Naive thymus-derived CD8-positive, alpha-beta T cell (primary cell): Measurements from ENCODE around the gene AVPR1B. TPM values are rescaled to one million over a fixed set of nuclear protein-coding genes. Genes with fewer than 3 reads are reported as not detected.
A peak's percentile ranks its signal among the peaks of the same experiment; 100 is the strongest.

ENCODE experiments used
- ATAC-seq, 2 donors: fragments of 150-1000 bp; cut with Tn5 transposase in 1 of 2; sonication (Bioruptor Pico), chemical (Tn5 transposase) in 1 of 2; 1 replicate in 1 of 2; 2 replicates in 1 of 2; pipeline ENCODE4 v1.10.0; 2021; ENCODE audit warnings: mild to moderate bottlenecking in 2 of 2, moderate library complexity in 2 of 2
- POLR2A ChIA-PET: fragments of 350-600 bp; sonication (Branson Sonifier 250); formaldehyde crosslinking; loops from one replicate; lab custom pipeline; 2021; ENCODE audit warnings: antibody characterized with exemption; lab: Charles Lee
- DNase-seq, 10 donors: peaks; one replicate each; pipeline versions ENCODE4 v3.0.0 to v3.0.0-alpha.2; 2020 to 2022
- H3K27ac Mint-ChIP-seq, 10 donors: one replicate each; pipeline ENCODE4 v1.8.0; 2020 to 2022; ENCODE audit warnings: mild to moderate bottlenecking in 10 of 10, mixed read lengths in 10 of 10, moderate library complexity in 4 of 10, inconsistent platforms in 1 of 10
- H3K27me3 Mint-ChIP-seq, 5 donors: one replicate each; pipeline ENCODE4 v1.8.0; 2021 to 2022; ENCODE audit warnings: mixed read lengths in 5 of 5
- H3K36me3 Mint-ChIP-seq, 3 donors: one replicate each; pipeline ENCODE4 v1.8.0; 2020 to 2022; ENCODE audit warnings: mixed read lengths in 3 of 3, mild to moderate bottlenecking in 2 of 3, inconsistent platforms in 1 of 3
- H3K4me1 Mint-ChIP-seq, 4 donors: one replicate each; pipeline ENCODE4 v1.8.0; 2021 to 2022; ENCODE audit warnings: mixed read lengths in 4 of 4
- H3K4me3 Mint-ChIP-seq, 10 donors: one replicate each; pipeline ENCODE4 v1.8.0; 2020 to 2022; ENCODE audit warnings: mild to moderate bottlenecking in 10 of 10, mixed read lengths in 10 of 10, moderate library complexity in 6 of 10, inconsistent platforms in 1 of 10
- H3K9me3 Mint-ChIP-seq, 9 donors: one replicate each; pipeline ENCODE4 v1.8.0; 2020 to 2022; ENCODE audit warnings: mixed read lengths in 9 of 9, mild to moderate bottlenecking in 3 of 9, inconsistent platforms in 1 of 9, moderate library complexity in 1 of 9
- polyA plus RNA-seq, 3 donors: library from polyadenylated mRNA; unstranded; fragments of 300-500 nt; fragmentation: Illumina TruSeq; gene quantifications; one replicate each; pipeline ENCODE4 v1.2.3, GENCODE V29; 2021
- total RNA-seq, 8 experiments: library from RNA in 2 of 8; stranded (reverse) in 2 of 8; gene quantifications; one replicate each; pipeline ENCODE4 v1.2.3 and lab custom pipeline; 2021 to 2026

AVPR1B gene
- total and polyA plus RNA-seq, 5 experiments from 2014 or later, result not detected

GRCh38 chr1:206127336-206127735 is 10.1 kb upstream of the AVPR1B start:
- POLR2A ChIA-PET, result no interaction called here
- H3K27ac Mint-ChIP-seq, result no peak overlapping the region
- H3K9me3 Mint-ChIP-seq, result peaks cover 0 to 9% (median 4%) of the 10 kb centered on the region in 9 donors
- peaks cover 0 to 5% (median 2%) of the 10 kb centered on the region in 3 donors for H3K36me3 Mint-ChIP-seq
- ATAC-seq (no peak), DNase-seq (no peak)
- no peak overlapping the region for H3K4me3 Mint-ChIP-seq
- H3K27me3 Mint-ChIP-seq, result peaks cover 11 to 26% (median 20%) of the 10 kb centered on the region in 5 donors
- peaks cover 0 to 4% (median 0%) of the 10 kb centered on the region in 4 donors for H3K4me1 Mint-ChIP-seq

DNA sequence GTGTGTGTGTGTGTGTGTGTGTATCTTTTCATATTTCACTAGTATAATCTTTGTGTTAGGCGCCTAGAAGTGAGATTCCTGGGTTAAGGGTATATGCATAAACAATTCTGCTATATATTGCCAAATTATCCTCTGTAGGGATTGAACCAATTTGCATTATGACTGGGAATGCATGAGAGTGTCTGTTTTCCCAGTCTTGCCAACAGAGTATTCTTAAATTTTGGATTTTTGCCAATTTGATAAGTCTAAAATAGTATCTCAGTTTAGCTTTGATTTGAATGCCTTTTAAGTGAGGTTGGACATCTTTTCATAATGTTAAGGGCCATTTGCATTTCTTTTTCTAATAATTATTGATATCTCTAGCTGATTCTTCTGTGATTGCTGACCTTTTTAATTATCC is 8.2 kb upstream of the AVPR1B start:
- Mint-ChIP-seq H3K9me3 (peaks cover 5 to 27% (median 19%) of the 10 kb centered on the region in 9 donors), H3K27me3 (peaks cover 12 to 34% (median 24%) of the 10 kb centered on the region in 5 donors), H3K4me1 (no peaks in the 10 kb centered on the region), H3K27ac (no peak overlapping the region), H3K4me3 (no peak overlapping the region), H3K36me3 (peaks cover 0 to 24% (median 8%) of the 10 kb centered on the region in 3 donors)
- ATAC-seq (no peak), DNase-seq (no peak)
- POLR2A ChIA-PET, result no interaction called here

DNA sequence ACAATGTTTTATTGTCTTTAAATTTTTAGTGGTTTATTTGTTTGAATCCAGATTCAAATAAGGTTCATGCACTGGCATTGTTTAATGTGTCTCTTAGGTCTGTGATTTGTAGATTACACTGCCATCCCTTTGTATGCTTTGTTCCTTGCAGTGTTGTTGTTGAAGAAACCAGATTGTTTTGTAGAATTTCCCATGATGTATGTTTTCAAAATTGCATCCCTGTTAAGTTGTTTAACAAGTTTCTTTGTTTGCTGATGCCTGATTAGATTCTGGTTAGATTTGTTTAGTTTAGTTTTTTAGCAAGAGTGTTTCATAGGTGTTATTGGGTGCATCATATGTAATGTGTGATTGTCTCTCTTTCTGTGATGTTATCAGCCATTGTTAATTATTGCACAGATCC is 5.5 kb upstream of the AVPR1B start:
- Mint-ChIP-seq H3K27me3 (peaks cover 19 to 45% (median 35%) of the 10 kb centered on the region in 5 donors), H3K4me3 (no peak overlapping the region), H3K36me3 (peaks cover 0 to 30% (median 10%) of the 10 kb centered on the region in 3 donors), H3K4me1 (peaks cover 2 to 6% (median 4%) of the 10 kb centered on the region in 4 donors), H3K9me3 (peaks cover 7 to 32% (median 19%) of the 10 kb centered on the region in 9 donors), H3K27ac (no peak overlapping the region)
- POLR2A ChIA-PET, result no interaction called here
- DNase-seq (no peak), ATAC-seq (no peak)

GRCh38 chr1:206121269-206121668 is 4.1 kb upstream of the AVPR1B start:
- peaks cover 7 to 17% (median 11%) of the 10 kb centered on the region in 4 donors for H3K4me1 Mint-ChIP-seq
- POLR2A ChIA-PET, result no interaction called here
- H3K9me3 Mint-ChIP-seq, result peaks cover 7 to 32% (median 19%) of the 10 kb centered on the region in 9 donors
- H3K27ac Mint-ChIP-seq, result no peak overlapping the region
- no peak overlapping the region for H3K4me3 Mint-ChIP-seq
- no peak for ATAC-seq
- DNase-seq, result no peak
- peaks cover 2 to 30% (median 10%) of the 10 kb centered on the region in 3 donors for H3K36me3 Mint-ChIP-seq
- H3K27me3 Mint-ChIP-seq, result peaks cover 21 to 54% (median 37%) of the 10 kb centered on the region in 5 donors

DNA sequence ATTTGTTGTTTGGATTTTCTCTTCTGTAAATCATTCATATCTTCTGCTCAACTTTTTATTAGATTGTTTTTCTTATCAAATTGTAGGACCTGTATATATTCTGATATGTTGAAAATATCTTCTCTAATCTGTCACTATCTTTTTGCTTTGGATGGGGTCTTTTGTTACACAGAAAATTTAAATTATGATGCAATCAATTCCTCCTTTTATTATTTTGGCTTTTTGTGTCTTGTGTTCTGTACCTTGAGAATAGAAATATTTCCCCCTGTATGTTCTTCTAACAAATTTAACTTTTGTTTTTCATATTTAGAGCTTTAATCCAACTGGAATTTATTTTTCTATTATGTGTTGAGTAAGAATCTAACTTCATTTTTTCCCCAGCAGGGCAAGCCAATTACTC is 3.2 kb upstream of the AVPR1B start:
- no peak overlapping the region for H3K27ac Mint-ChIP-seq
- DNase-seq (no peak), ATAC-seq (no peak)
- POLR2A ChIA-PET, result no interaction called here
- peaks cover 7 to 17% (median 11%) of the 10 kb centered on the region in 4 donors for H3K4me1 Mint-ChIP-seq
- H3K27me3 Mint-ChIP-seq, result peaks cover 21 to 61% (median 39%) of the 10 kb centered on the region in 5 donors
- peaks cover 2 to 30% (median 10%) of the 10 kb centered on the region in 3 donors for H3K36me3 Mint-ChIP-seq
- H3K4me3 Mint-ChIP-seq, result no peak overlapping the region
- H3K9me3 Mint-ChIP-seq, result peaks cover 7 to 32% (median 19%) of the 10 kb centered on the region in 9 donors

DNA sequence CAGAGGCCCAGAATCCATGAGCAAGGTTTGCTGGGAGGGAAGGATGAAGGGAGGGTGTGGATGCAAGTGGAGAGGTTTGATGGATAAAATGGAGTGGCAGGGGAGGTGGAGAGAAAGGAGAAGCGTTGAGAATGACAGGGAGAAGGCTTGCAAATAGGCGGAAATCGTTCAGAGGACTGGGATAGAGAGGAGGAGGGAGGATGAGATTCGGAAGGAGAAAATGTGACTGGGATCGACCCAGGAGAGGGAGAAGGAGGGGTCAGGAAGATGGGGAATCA is 376 bp downstream of the AVPR1B start:
- H3K4me3 Mint-ChIP-seq, result peak overlapping the region in 6 of 10 donors; percentile 63 to 71 (median 67)
- POLR2A ChIA-PET, result no interaction called here
- ATAC-seq (no peak), DNase-seq (no peak)
- H3K36me3 Mint-ChIP-seq, result peaks cover 2 to 19% (median 5%) of the 10 kb centered on the region in 3 donors
- H3K4me1 Mint-ChIP-seq, result peaks cover 7 to 17% (median 11%) of the 10 kb centered on the region in 4 donors
- H3K9me3 Mint-ChIP-seq, result peaks cover 3 to 20% (median 12%) of the 10 kb centered on the region in 9 donors
- peaks cover 16 to 61% (median 32%) of the 10 kb centered on the region in 5 donors for H3K27me3 Mint-ChIP-seq
- peak overlapping the region in 1 of 10 donors; percentile 69 for H3K27ac Mint-ChIP-seq

GRCh38 chr1:206116191-206116872 is 856 bp downstream of the AVPR1B start:
- Mint-ChIP-seq H3K4me3 (peak overlapping the region in 6 of 10 donors; percentile 2 to 71 (median 40)), H3K36me3 (peaks cover 2 to 14% (median 5%) of the 10 kb centered on the region in 3 donors), H3K4me1 (peaks cover 7 to 17% (median 11%) of the 10 kb centered on the region in 4 donors), H3K9me3 (peaks cover 3 to 15% (median 7%) of the 10 kb centered on the region in 9 donors), H3K27ac (peak overlapping the region in 1 of 10 donors; percentile 69), H3K27me3 (peaks cover 16 to 58% (median 29%) of the 10 kb centered on the region in 5 donors)
- POLR2A ChIA-PET, result no interaction called here
- DNase-seq (no peak), ATAC-seq (no peak)

DNA sequence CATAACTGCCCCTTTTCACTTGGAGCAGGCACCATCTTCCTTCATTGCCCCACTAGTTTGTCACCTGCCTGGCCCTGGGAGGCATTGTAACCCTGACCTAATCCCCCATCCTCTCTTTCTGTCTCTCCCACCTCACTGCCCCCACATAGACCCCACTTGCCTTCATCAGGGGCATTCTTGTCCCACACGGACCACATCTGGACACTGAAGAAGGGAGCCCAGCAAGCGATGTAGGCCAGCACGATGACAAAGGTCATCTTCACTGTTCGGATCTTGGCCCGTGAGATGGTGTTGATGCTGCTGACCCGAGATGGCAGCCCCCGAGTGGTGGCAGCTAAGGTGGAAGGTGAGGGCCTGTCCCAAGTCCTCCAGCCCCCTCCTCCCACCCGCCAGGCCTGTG is 1.4 kb downstream of the AVPR1B start:
- ATAC-seq (no peak), DNase-seq (no peak)
- Mint-ChIP-seq H3K4me1 (peaks cover 7 to 17% (median 11%) of the 10 kb centered on the region in 4 donors), H3K9me3 (peaks cover 0 to 9% (median 3%) of the 10 kb centered on the region in 9 donors), H3K36me3 (peaks cover 2 to 9% (median 2%) of the 10 kb centered on the region in 3 donors), H3K27me3 (peaks cover 16 to 53% (median 25%) of the 10 kb centered on the region in 5 donors), H3K4me3 (peak overlapping the region in 2 of 10 donors; percentile 5 to 65), H3K27ac (no peak overlapping the region)
- POLR2A ChIA-PET, result no interaction called here

DNA sequence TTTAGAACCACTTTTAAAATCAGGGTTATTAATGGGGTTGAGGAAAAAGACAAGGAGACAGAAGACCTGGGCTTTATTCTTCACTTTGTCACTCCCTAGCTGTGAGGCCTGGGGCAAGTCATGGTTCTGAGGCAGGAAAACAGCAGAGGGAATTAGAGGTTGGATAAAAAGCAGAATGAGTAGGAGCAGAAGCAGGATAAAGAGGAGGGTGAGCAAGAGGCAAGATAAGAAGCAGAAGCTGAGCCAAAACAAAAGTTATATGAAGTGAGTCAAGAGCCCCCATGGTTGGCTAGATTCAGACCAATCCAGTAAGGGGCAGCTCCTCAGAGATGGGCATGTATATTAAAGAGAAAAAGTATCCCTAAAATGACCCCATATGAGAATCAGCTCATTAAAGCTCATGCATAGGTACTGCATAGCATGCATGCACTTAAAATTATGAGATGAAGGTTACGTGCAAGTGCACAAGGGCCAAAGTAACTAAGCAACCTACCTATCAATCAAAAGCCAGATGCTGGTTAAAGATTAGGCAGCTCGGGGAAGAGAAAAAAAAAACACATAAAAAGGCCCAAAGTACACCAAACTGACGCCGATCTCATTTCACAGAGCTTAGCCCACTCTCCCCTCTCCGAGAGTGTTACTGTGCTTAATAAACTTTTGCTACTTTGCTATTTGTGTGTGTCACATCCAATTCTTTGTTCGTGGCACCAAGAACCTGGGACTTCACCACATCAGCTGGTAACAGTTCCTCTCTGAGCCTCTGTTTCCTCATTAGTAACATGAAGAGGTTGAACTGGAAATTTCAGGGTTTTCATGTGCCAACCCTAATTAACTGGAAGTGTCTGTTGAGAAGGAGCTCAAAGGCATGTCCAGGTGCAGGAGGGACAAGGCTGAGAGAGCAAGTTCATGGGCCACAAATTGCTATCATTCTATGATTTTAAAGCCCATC is 2.2 kb downstream of the AVPR1B start:
- POLR2A ChIA-PET, result no interaction called here
- Mint-ChIP-seq H3K36me3 (peaks cover 1 to 2% (median 2%) of the 10 kb centered on the region in 3 donors), H3K4me1 (peaks cover 7 to 17% (median 11%) of the 10 kb centered on the region in 4 donors)

GRCh38 chr1:206112600-206113301 is 4.4 kb downstream of the AVPR1B start:
- Mint-ChIP-seq H3K36me3 (peaks cover 0 to 2% (median 0%) of the 10 kb centered on the region in 3 donors), H3K4me3 (no peak overlapping the region), H3K27ac (no peak overlapping the region), H3K9me3 (no peaks in the 10 kb centered on the region), H3K4me1 (peaks cover 6 to 12% (median 8%) of the 10 kb centered on the region in 4 donors), H3K27me3 (peaks cover 2 to 26% (median 12%) of the 10 kb centered on the region in 5 donors)
- ATAC-seq (no peak), DNase-seq (no peak)
- POLR2A ChIA-PET, result no interaction called here

More for the DNA sequence above, 2.2 kb downstream of the AVPR1B start:
- peaks cover 0 to 2% (median 0%) of the 10 kb centered on the region in 9 donors for H3K9me3 Mint-ChIP-seq
- peak overlapping the region in 1 of 10 donors; percentile 7 for H3K27ac Mint-ChIP-seq
- DNase-seq, result no peak
- peaks cover 12 to 44% (median 25%) of the 10 kb centered on the region in 5 donors for H3K27me3 Mint-ChIP-seq
- no peak for ATAC-seq
- H3K4me3 Mint-ChIP-seq, result no peak overlapping the region

DNA sequence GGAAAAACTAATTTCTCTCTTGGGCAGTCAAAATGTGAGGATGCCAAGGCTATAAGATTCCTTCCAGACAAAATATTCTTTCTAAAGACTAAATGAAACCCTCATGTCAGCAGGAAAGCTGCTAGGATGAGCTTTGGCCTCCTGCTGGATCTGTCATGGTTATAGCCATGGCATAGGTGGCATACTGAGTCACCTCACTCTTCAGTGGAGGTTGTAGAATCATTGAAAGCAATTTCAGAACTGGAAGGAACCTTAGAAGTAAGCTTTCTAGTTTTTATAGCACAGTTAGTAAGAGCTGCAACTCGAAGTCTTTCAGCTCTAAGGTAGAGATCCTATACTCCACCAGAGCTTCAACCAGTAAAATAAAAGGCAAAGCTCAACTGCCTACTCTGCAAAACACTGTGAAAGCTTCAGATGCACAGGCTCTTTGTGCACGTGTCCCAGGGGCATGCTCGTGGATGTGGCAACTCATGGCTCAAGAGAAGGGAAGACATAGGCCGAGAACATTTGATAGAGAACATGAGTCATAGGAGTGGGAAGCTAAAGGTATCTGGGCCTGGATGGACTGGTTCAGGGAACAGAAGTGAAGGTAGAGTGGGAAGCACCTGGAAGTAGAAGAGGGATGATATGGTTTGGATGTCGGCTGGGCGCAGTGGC is 5.8 kb downstream of the AVPR1B start:
- Mint-ChIP-seq H3K4me3 (no peak overlapping the region), H3K27me3 (peaks cover 0 to 16% (median 3%) of the 10 kb centered on the region in 5 donors), H3K9me3 (no peaks in the 10 kb centered on the region), H3K4me1 (peaks cover 0 to 2% (median under 1%) of the 10 kb centered on the region in 4 donors), H3K36me3 (no peaks in the 10 kb centered on the region), H3K27ac (no peak overlapping the region)
- POLR2A ChIA-PET, result no interaction called here
- ATAC-seq (no peak), DNase-seq (no peak)

DNA sequence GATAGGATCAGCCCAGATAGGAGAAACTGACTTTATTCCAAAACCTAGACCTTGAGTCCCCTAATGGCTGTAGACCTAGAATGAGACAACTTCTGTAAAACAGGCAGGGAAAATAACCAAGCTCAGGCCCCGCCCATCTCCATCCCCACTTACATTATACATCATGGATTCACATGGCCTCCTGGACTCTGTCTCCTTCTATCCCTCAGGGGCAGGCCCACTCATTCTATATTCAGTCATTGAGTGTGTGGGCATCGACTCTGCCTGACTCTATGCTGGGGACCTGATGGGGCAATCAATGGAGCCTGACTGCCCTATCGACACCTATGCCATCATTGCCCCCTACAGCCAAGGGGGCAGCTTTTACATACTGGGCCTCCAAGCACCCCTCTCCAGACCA is 6.4 kb downstream of the AVPR1B start:
- DNase-seq (no peak), ATAC-seq (no peak)
- Mint-ChIP-seq H3K27ac (no peak overlapping the region), H3K36me3 (no peaks in the 10 kb centered on the region), H3K9me3 (no peaks in the 10 kb centered on the region), H3K27me3 (peaks cover 0 to 10% (median 1%) of the 10 kb centered on the region in 5 donors), H3K4me1 (peaks cover 0 to 3% (median 0%) of the 10 kb centered on the region in 4 donors), H3K4me3 (no peak overlapping the region)
- POLR2A ChIA-PET, result no interaction called here
